Esophagus muscularis mucosa (tissue), 4 donors: ENCODE measurements around the gene RACGAP1. TPM values are rescaled to one million over a fixed set of nuclear protein-coding genes. Genes with fewer than 3 reads are reported as not detected.
"Not testable (repeated sequence)": the region's sequence is repeated elsewhere in the genome, so short reads cannot be mapped to it uniquely, and the experiment has no call there.

Source experiments
- DNase-seq: peaks from one replicate; pipeline ENCODE4 v3.0.0-alpha.2; 2017; ENCODE audit errors: extremely low spot score
- H3K27ac ChIP-seq, 4 donors: fragments of 200-600 bp; sonication (generic); replicated peaks in 1 of 4; 1 replicate in 3 of 4; 2 replicates in 1 of 4; pipeline ENCODE4 v1.5.1; 2016 to 2019; ENCODE audit warnings: mild to moderate bottlenecking in 1 of 4
- H3K27me3 ChIP-seq, 4 donors: fragments of 200-600 bp; sonication (generic); one replicate each; pipeline versions ENCODE4 v1.5.1 to v1.6.0; 2016 to 2019
- H3K36me3 ChIP-seq, 4 donors: fragments of 200-600 bp; sonication (generic); one replicate each; pipeline ENCODE4 v1.5.1; 2016 to 2019
- H3K4me1 ChIP-seq, 4 donors: fragments of 200-600 bp; sonication (generic); one replicate each; pipeline ENCODE4 v1.5.1; 2016 to 2019
- H3K4me3 ChIP-seq, 4 donors: fragments of 200-600 bp; sonication (generic); 1 replicate in 2 of 4; 2 replicates in 2 of 4; pipeline ENCODE4 v1.5.1; 2016 to 2019; ENCODE audit warnings: mild to moderate bottlenecking in 4 of 4, moderate library complexity in 1 of 4
- H3K9me3 ChIP-seq, 4 donors: fragments of 200-600 bp; sonication (generic); 1 replicate in 3 of 4; 2 replicates in 1 of 4; pipeline ENCODE4 v1.5.1; 2016 to 2019
- CTCF ChIP-seq, 3 experiments: fragments of 200-600 bp in 2 of 3; fragments of 450-650 bp in 1 of 3; sonication (generic) in 2 of 3; IDR thresholded peaks; one replicate each; pipeline ENCODE4 v1.5.1; 2017 to 2019; ENCODE audit warnings: antibody characterized with exemption in 3 of 3, mild to moderate bottlenecking in 2 of 3, moderate library complexity in 1 of 3
- EP300 ChIP-seq: sonication (generic); formaldehyde crosslinking; IDR thresholded peaks from one replicate; pipeline ENCODE4 v1.6.1; 2017; ENCODE audit warnings: antibody characterized with exemption
- POLR2A ChIP-seq: fragments of 450-650 bp; IDR thresholded peaks from one replicate; pipeline ENCODE4 v1.6.1; 2017; ENCODE audit warnings: antibody characterized with exemption, moderate library complexity, mild to moderate bottlenecking, low read depth
- POLR2AphosphoS5 ChIP-seq, 2 donors: sonication (generic); formaldehyde crosslinking; IDR thresholded peaks; one replicate each; pipeline ENCODE4 v1.6.1; 2017; ENCODE audit warnings: antibody characterized with exemption in 2 of 2
- WGBS: methylation state at CpG from one replicate; pipeline ENCODE4 v1.1.5; 2018; 5-methylcytosine and 5-hydroxymethylcytosine counted together
- intact Hi-C: fragments of 100-400 bp; cut with DNase I; formaldehyde crosslinking; loops from one replicate; pipeline ENCODE4 v1.15.1; 2023
- total RNA-seq, 4 donors: library from RNA; depleted of rRNA; stranded (reverse); fragments of >200 nt; gene quantifications; one replicate each; pipeline versions ENCODE4 v1.1.0 to v1.2.1, GENCODE V29; 2016

Gene RACGAP1
- total RNA-seq, 4 donors from 2014 or later, result 10.5 to 13.3 (median 11.4) TPM

GRCh38 chr12:49987625-49988303, 37.5 kb downstream of the RACGAP1 start:
- Histone ChIP-seq H3K27ac (peak overlapping the region in 3 of 4 donors; percentile 37 to 65 (median 41)), H3K4me3 (no peak overlapping the region), H3K9me3 (no peaks in the 10 kb centered on the region), H3K27me3 (no peaks in the 10 kb centered on the region), H3K36me3 (peaks cover 0 to 13% (median 12%) of the 10 kb centered on the region in 4 donors), H3K4me1 (peaks cover 5 to 26% (median 23%) of the 10 kb centered on the region in 4 donors)
- no peak for TF ChIP-seq POLR2AphosphoS5 (IDR thresholded peaks at IDR 0.05)
- no peak for TF ChIP-seq EP300
- no peak for TF ChIP-seq POLR2A
- no peak for TF ChIP-seq CTCF (IDR thresholded peaks at IDR 0.05)
- intact Hi-C loops, result no loop called here
- no peak for DNase-seq
- WGBS, result 65% methylated on average over 4 of the region's 4 CpGs

DNA sequence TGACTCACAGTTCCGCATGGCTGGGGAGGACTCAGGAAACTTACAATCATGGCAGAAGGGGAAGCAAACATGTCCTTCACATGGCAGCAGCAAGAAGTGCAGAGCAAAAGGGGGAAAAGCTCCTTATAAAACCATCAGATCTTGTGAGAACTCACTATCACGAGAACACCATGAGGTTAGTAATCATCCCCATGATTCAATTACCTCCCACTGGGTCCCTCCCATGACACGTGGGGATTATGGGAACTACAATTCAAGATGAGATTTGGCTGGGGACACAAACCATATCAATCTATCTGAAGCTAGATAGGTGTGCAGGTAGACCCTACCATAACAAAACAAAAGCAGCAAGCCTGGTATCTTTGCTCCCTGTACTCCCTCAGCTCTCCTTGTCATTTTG, 38.8 kb downstream of the RACGAP1 start:
- H3K4me1 ChIP-seq, result peaks cover 5 to 26% (median 23%) of the 10 kb centered on the region in 4 donors
- 90% methylated on average over 3 of the region's 3 CpGs for WGBS
- intact Hi-C loops, result not testable (repeated sequence)

GRCh38 chr12:49985981-49986380, 39.3 kb downstream of the RACGAP1 start:
- no peaks in the 10 kb centered on the region for H3K9me3 ChIP-seq
- peaks cover 5 to 26% (median 23%) of the 10 kb centered on the region in 4 donors for H3K4me1 ChIP-seq
- WGBS, result 97% methylated on average over 5 of the region's 5 CpGs
- no peaks in the 10 kb centered on the region for H3K27me3 ChIP-seq
- no peak overlapping the region for H3K27ac ChIP-seq
- intact Hi-C loops, result no loop called here
- TF ChIP-seq POLR2AphosphoS5 (IDR thresholded peaks at IDR 0.05), result no peak
- TF ChIP-seq CTCF (IDR thresholded peaks at IDR 0.05), result no peak
- no peak for TF ChIP-seq POLR2A
- no peak for TF ChIP-seq EP300
- no peak overlapping the region for H3K4me3 ChIP-seq
- DNase-seq, result no peak
- H3K36me3 ChIP-seq, result no peaks in the 10 kb centered on the region

More for the DNA sequence above, 38.8 kb downstream of the RACGAP1 start:
- not testable (repeated sequence) for H3K27ac ChIP-seq, DNase-seq, H3K36me3 ChIP-seq, H3K27me3 ChIP-seq, H3K4me3 ChIP-seq, H3K9me3 ChIP-seq

GRCh38 chr12:49984476-49985359, 40.6 kb downstream of the RACGAP1 start:
- no peaks in the 10 kb centered on the region for H3K27me3 ChIP-seq
- H3K4me3 ChIP-seq, result no peak overlapping the region
- peaks cover 5 to 26% (median 23%) of the 10 kb centered on the region in 4 donors for H3K4me1 ChIP-seq
- no peak for TF ChIP-seq CTCF (IDR thresholded peaks at IDR 0.05)
- intact Hi-C loops, result no loop called here
- 86% methylated on average over 9 of the region's 9 CpGs for WGBS
- no peak overlapping the region for H3K27ac ChIP-seq
- no peaks in the 10 kb centered on the region for H3K36me3 ChIP-seq
- H3K9me3 ChIP-seq, result no peaks in the 10 kb centered on the region
- DNase-seq, result no peak

- Histone ChIP-seq H3K27me3 (no peaks in the 10 kb centered on the region), H3K36me3 (no peaks in the 10 kb centered on the region), H3K4me1 (peaks cover 5 to 27% (median 23%) of the 10 kb centered on the region in 4 donors), H3K27ac (no peak overlapping the region), H3K4me3 (peak overlapping the region in 2 of 4 donors; percentile 0 to 17), H3K9me3 (no peaks in the 10 kb centered on the region)
- no peak for DNase-seq
- WGBS, result 1% methylated on average over 8 of the region's 8 CpGs
- no peak for TF ChIP-seq CTCF (IDR thresholded peaks at IDR 0.05)
- no peak for TF ChIP-seq EP300
- TF ChIP-seq POLR2A, result no peak
- no peak for TF ChIP-seq POLR2AphosphoS5 (IDR thresholded peaks at IDR 0.05)
- intact Hi-C loops, result no loop called here
Measured at GRCh38 chr12:49983892-49984291, 41.4 kb downstream of the RACGAP1 start.
